RWPE1 (cell line): ENCODE data around the gene GPBP1L1.

Experiments
- CTCF ChIA-PET: fragments of 350-600 bp; sonication (Branson Sonifier 250); formaldehyde crosslinking; extraction: SDS; loops from one replicate; lab custom pipeline; 2021; lab: Yijun Ruan, JAX
- POLR2A ChIA-PET: fragments of 400-600 bp; formaldehyde crosslinking; extraction: SDS; loops from one replicate; lab custom pipeline; 2020; ENCODE audit warnings: antibody characterized with exemption; ENCODE audit not compliant: low non-redundant PET; lab: Yijun Ruan, JAX
- DNase-seq: peaks from one replicate; pipeline ENCODE4 v3.0.0; 2012; ENCODE audit warnings: low spot score
- H3K27ac ChIP-seq: fragments of 450-650 bp; 2 replicates; pipeline ENCODE4 v1.5.1; 2017
- TF ChIP-seq, protein P1 (sequence below): fragments of 450-650 bp; conservative IDR thresholded peaks from 2 replicates; pipeline ENCODE4 v1.5.1; 2017; ENCODE audit warnings: low read depth, mild to moderate bottlenecking

GPBP1L1 gene

DNA sequence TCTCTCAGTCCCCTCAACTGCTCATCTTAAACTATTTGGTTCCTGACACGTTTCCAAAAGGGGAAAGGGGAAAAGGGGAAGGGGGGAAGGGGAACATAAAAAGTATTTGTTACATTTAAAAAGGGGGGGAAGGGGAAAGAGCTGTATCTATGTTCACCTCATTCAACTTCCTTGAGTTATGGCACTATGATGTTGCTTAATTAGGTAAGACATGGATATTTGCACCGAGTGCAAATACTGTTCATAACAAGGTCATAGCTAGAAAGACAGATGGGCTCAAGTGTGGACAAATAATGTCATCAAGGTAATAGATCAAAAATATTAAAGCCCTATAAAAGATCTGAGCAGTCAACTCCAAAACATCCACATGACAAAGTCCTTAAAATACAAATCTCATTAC is 26.0 kb downstream of the GPBP1L1 start:
- DNase-seq, result no peak
- ChIA-PET POLR2A (no interaction called here), CTCF (no interaction called here)
- TF ChIP-seq, protein P1, sequence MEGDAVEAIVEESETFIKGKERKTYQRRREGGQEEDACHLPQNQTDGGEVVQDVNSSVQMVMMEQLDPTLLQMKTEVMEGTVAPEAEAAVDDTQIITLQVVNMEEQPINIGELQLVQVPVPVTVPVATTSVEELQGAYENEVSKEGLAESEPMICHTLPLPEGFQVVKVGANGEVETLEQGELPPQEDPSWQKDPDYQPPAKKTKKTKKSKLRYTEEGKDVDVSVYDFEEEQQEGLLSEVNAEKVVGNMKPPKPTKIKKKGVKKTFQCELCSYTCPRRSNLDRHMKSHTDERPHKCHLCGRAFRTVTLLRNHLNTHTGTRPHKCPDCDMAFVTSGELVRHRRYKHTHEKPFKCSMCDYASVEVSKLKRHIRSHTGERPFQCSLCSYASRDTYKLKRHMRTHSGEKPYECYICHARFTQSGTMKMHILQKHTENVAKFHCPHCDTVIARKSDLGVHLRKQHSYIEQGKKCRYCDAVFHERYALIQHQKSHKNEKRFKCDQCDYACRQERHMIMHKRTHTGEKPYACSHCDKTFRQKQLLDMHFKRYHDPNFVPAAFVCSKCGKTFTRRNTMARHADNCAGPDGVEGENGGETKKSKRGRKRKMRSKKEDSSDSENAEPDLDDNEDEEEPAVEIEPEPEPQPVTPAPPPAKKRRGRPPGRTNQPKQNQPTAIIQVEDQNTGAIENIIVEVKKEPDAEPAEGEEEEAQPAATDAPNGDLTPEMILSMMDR, result no peak
- no peak overlapping the region for H3K27ac ChIP-seq

DNA sequence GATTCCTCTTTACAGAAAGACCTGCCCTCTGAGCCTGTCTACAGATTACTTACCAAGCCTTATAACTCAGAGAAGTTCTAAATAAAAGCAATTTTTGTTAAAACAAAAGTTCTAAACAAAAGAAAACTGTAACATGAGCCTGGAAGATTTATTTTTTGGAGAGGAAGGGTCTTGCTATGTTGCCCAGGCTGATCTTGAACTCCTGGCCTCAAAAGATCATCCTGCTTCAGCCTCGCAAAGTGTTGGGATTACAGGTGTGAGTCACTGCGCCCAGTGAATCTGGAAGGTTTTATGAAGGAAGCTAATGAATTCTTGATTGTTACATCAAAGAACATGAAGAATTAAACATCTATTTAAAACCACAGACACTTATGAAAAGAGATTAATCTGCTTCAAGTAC is 27.1 kb downstream of the GPBP1L1 start:
- no peak overlapping the region for H3K27ac ChIP-seq
- DNase-seq, result no peak
- ChIA-PET CTCF (interaction anchor here (0.5 kb wide), 1 partner anchor 21 kb away, joined by 3 read pairs; no protein-coding TSS in a partner anchor), POLR2A (no interaction called here)
- TF ChIP-seq, protein P1, result no peak

DNA sequence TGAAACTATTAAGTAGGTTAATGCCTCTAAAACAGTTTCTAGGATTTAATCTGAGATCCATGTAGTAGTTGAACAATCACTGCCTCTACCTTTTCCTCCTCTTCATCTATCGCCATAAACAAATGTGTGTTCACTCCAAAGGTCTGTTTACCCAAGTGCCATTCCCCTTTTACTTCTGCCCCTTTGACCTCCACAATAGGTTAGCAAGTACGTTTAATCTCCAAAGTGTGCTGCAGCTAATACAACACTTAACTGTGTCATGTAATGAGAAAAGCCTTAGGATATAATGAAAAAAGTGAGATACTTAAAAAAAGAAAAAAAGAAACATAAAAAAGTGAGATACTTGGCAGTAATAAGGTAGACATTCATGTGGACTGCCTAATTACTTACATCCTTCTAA is 28.2 kb downstream of the GPBP1L1 start:
- CTCF ChIA-PET, result no interaction called here
- H3K27ac ChIP-seq, result no peak overlapping the region
- TF ChIP-seq, protein P1, result no peak
- POLR2A ChIA-PET, result interaction anchor here (0.6 kb wide), 1 partner anchor 116 kb away, joined by 5 read pairs; no protein-coding TSS in a partner anchor
- no peak for DNase-seq

DNA sequence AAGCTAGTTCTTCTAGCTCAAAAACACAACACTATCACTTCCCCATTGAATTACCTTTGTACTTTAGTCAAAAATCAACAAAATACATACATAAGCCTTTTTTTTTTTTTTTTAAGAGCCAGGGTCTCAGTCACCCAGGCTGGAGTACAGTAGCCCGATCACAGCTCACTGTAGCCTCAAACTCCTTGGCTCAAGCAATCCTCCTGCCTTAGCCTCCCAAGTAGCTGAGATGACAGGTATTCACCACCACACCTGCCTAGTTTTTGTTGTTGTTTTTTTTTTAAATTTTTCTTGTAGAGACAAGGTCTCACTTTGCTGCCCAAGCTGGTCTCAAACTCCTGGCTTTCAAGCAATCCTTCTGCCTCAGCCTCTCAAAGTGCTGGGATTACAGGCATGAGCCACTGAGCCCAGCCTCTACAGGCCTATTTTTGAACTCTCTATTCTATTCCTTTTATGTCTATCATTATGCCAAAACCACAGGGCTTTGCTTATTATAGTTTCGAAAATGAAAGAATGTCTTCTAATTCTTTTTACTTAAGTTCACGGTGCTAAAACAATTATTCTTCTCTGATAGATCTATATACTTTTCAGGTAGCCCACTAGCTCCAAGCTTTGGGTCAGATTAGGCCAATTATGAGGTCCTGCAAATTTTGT is 29.6 kb downstream of the GPBP1L1 start:
- H3K27ac ChIP-seq, result no peak overlapping the region
- POLR2A ChIA-PET, result interaction anchor here (0.6 to 0.7 kb wide), 2 partner anchors 9 to 10 kb away, joined by 4 to 6 read pairs; no protein-coding TSS in a partner anchor
- TF ChIP-seq, protein P1, result no peak
- DNase-seq, result no peak
- CTCF ChIA-PET, result interaction anchor here (0.6 kb wide), 1 partner anchor 171 kb away, joined by 5 read pairs; no protein-coding TSS in a partner anchor

DNA sequence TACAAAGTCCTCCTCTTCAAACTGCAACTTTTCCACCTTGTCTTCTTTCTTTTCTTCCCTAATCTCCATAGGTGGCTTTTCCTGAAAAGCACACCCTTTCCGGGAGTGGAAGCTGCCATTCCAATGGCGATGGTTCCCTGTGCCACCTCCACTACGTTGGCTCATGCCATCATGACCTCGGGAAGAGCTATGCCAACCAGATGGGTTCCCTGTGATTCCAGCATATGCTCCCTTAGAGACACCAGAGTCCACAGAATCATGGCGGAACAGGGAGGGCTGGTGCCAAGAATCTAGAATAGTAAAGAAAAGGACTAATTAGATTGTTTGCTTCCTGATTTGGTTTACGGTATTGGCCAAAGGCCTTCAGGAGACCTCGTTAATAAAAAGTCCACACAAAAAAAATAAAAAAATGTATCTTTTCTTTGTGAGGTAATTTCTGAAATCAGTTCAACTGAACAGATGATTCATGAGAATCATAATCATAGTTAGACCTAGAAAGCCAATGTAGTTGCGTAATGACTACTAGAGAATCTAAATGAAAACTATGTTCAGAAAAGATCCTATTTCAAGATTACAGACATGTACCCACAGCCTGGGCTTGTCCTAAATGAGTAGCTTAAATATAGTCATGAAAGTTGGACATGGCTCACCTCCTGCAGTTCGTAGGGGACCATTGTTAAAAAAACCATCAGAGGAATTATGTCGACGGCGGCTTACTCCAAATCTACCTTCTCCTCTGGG is 31.6 kb downstream of the GPBP1L1 start:
- no peak overlapping the region for H3K27ac ChIP-seq
- DNase-seq, result no peak
- TF ChIP-seq, protein P1, result no peak
- ChIA-PET CTCF (no interaction called here), POLR2A (interaction anchor here (0.5 kb wide), 1 partner anchor 34 kb away, joined by 8 read pairs; no protein-coding TSS in a partner anchor)

DNA sequence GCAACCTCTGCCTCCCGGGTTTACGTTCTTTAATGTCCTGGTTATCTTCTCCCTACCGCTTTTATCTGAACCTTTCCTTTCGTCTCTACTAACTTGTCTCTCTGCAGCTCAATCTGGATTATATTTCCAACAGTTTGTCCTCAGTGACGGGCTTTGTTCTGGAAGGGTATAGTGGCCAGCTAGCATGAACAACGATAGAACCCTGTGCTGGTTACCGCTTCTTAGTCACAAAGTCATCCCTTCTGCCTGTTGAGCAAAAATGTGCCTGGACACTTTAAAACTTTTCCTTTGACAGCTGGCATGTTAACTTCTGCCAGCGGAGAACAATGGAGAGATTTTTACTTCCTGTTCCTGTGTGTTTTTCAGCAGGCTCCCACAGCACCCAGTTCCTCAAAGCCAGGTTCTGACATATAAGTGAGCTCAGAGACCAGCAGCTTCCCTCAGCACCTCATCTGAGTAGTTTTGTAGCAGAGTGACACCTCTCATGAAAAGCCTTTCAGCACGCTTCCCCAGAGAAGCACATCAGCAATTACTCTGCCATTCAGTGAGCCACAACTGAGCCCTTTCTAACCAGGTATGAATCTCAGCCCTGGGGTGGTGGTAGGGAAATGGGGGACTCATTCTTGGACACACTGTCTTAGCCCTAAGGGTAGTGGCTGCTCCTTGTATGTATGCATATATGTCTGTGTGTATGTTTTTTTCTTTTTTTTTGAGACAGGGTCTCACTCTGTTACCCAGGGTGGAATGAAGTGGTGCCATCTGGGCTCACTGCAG is 38.9 kb downstream of the GPBP1L1 start:
- TF ChIP-seq, protein P1, result no peak
- no peak overlapping the region for H3K27ac ChIP-seq
- no peak for DNase-seq
- ChIA-PET POLR2A (interaction anchor here (0.6 kb wide), 1 partner anchor 9 kb away, joined by 6 read pairs; no protein-coding TSS in a partner anchor), CTCF (no interaction called here)
